HG03060 (cell line): ENCODE measurements around the gene GHRL.
"Not testable (repeated sequence)": the region's sequence is repeated elsewhere in the genome, so short reads cannot be mapped to it uniquely, and the experiment has no call there.

Experiments used
- ATAC-seq: cut with Tn5 transposase; IDR thresholded peaks from one replicate; pipeline ENCODE4 v1.9.1; 2021; ENCODE audit warnings: low read depth, moderate number of reproducible peaks; ENCODE audit not compliant: unreplicated experiment

GHRL gene

GRCh38 chr3:10278501-10278900 is 14.2 kb downstream of the GHRL start:
- ATAC-seq, result no peak

- ATAC-seq, result no peak
Measured at GRCh38 chr3:10277115-10277625, 15.6 kb downstream of the GHRL start.

GRCh38 chr3:10274601-10275000 is 18.1 kb downstream of the GHRL start:
- ATAC-seq, result no peak

- ATAC-seq, result no peak
Measured at GRCh38 chr3:10273702-10274305, 18.9 kb downstream of the GHRL start.

- ATAC-seq, result no peak
Measured at GRCh38 chr3:10272977-10273376, 19.8 kb downstream of the GHRL start.

- not testable (repeated sequence) for ATAC-seq
Measured at GRCh38 chr3:10272476-10272875, 20.3 kb downstream of the GHRL start.

- no peak for ATAC-seq
Measured at GRCh38 chr3:10269443-10269842, 23.3 kb downstream of the GHRL start.

- ATAC-seq, result no peak
Measured at GRCh38 chr3:10268930-10269329, 23.8 kb downstream of the GHRL start.

GRCh38 chr3:10268116-10268515 is 24.6 kb downstream of the GHRL start:
- ATAC-seq, result no peak

GRCh38 chr3:10266936-10267335 is 25.8 kb downstream of the GHRL start:
- not testable (repeated sequence) for ATAC-seq

GRCh38 chr3:10265833-10266232 is 26.9 kb downstream of the GHRL start:
- no peak for ATAC-seq

GRCh38 chr3:10263646-10264363 is 28.9 kb downstream of the GHRL start:
- ATAC-seq, result no peak

GRCh38 chr3:10262027-10262426 is 30.7 kb downstream of the GHRL start:
- ATAC-seq, result no peak

- no peak for ATAC-seq
Measured at GRCh38 chr3:10260211-10260701, 32.5 kb downstream of the GHRL start.

- ATAC-seq, result no peak
Measured at GRCh38 chr3:10259798-10260197, 32.9 kb downstream of the GHRL start.

- ATAC-seq, result no peak
Measured at GRCh38 chr3:10259036-10259435, 33.7 kb downstream of the GHRL start.

- no peak for ATAC-seq
Measured at GRCh38 chr3:10255835-10256234, 36.9 kb downstream of the GHRL start.

- no peak for ATAC-seq
Measured at GRCh38 chr3:10253731-10254130, 39.0 kb downstream of the GHRL start.

- ATAC-seq, result no peak
Measured at GRCh38 chr3:10251006-10251405, 41.7 kb downstream of the GHRL start.

GRCh38 chr3:10249833-10250232 is 42.9 kb downstream of the GHRL start:
- no peak for ATAC-seq

- no peak for ATAC-seq
Measured at GRCh38 chr3:10248984-10249748, 43.6 kb downstream of the GHRL start.
